ENCODE results near the gene MARCHF4.

DNA sequence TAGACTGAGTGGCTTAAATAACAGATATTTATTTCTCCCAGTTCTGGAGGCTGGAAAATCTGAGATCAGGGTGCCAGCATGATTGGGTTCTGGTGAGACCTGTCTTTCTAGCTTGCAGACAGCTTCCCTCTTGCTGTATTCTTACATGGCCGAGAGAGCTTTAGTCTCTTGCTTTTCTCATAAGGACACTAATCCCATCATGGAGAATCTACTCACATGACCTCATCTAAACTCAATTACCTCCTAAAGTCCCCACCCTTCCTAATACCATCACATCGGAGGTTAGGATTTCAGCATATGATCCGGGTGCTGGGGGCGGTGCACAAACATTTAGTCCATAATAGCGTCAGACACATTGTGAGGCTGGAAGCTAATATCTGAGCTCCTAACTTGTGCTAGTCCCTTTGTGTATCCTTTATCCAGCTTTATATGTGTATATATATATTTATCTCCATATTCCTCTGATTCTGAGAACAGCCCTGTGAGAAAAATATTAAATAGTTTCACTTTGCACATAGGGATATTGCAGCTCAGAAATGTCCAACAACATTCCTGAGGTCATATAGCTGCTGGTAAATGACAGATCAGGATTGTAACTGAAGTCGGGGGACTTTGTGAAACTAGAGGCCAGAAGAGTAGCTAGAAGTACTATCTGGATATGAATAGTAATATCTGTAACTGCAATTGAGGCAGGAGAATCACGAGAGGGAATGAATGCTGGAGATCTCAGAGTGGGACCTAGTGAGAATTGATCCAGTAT lies 28.9 kb downstream of the MARCHF4 start:
- TF ChIP-seq CTCF (IDR thresholded peaks at IDR 0.05) (no peak), POLR2A (IDR thresholded peaks at IDR 0.05) (no peak)
